Ishikawa (cell line): Measurements from ENCODE around the gene DPP8.

Experiments used
- CEBPB ChIP-seq: IDR thresholded peaks from 2 replicates; pipeline ENCODE4 v1.6.1; 2012
- CREB1 ChIP-seq: IDR thresholded peaks from 2 replicates; pipeline ENCODE4 v1.6.1; 2012; ENCODE audit warnings: low read depth
- EGR1 ChIP-seq: IDR thresholded peaks from 2 replicates; pipeline ENCODE4 v1.6.1; 2012
- EP300 ChIP-seq: IDR thresholded peaks from 2 replicates; pipeline ENCODE4 v1.6.1; 2012; ENCODE audit warnings: borderline replicate concordance
- FOXM1 ChIP-seq: IDR thresholded peaks from 2 replicates; pipeline ENCODE4 v1.6.1; 2012; ENCODE audit warnings: low read depth, borderline replicate concordance
- MAX ChIP-seq: IDR thresholded peaks from 2 replicates; pipeline ENCODE4 v1.6.1; 2012
- NFIC ChIP-seq: IDR thresholded peaks from 2 replicates; pipeline ENCODE4 v1.6.1; 2012
- RAD21 ChIP-seq: IDR thresholded peaks from 2 replicates; pipeline ENCODE4 v1.6.1; 2012; ENCODE audit warnings: low read depth
- TAF1 ChIP-seq: IDR thresholded peaks from 2 replicates; pipeline ENCODE4 v1.6.1; 2012; ENCODE audit warnings: low read depth, mild to moderate bottlenecking
- TCF12 ChIP-seq: IDR thresholded peaks from 2 replicates; pipeline ENCODE4 v1.6.1; 2012; ENCODE audit warnings: low read depth
- TEAD4 ChIP-seq: IDR thresholded peaks from 2 replicates; pipeline ENCODE4 v1.6.1; 2012
- USF1 ChIP-seq: IDR thresholded peaks from 2 replicates; pipeline ENCODE4 v1.6.1; 2012
- YY1 ChIP-seq: IDR thresholded peaks from 2 replicates; pipeline ENCODE4 v1.6.1; 2012; ENCODE audit warnings: low read depth
- ZBTB7A ChIP-seq: IDR thresholded peaks from 2 replicates; pipeline ENCODE4 v1.6.1; 2012; ENCODE audit warnings: low read depth
- TF ChIP-seq, protein P1 (sequence below): IDR thresholded peaks from 2 replicates; pipeline ENCODE4 v1.6.1; 2012; ENCODE audit warnings: low read depth, mild to moderate bottlenecking

Gene DPP8

DNA sequence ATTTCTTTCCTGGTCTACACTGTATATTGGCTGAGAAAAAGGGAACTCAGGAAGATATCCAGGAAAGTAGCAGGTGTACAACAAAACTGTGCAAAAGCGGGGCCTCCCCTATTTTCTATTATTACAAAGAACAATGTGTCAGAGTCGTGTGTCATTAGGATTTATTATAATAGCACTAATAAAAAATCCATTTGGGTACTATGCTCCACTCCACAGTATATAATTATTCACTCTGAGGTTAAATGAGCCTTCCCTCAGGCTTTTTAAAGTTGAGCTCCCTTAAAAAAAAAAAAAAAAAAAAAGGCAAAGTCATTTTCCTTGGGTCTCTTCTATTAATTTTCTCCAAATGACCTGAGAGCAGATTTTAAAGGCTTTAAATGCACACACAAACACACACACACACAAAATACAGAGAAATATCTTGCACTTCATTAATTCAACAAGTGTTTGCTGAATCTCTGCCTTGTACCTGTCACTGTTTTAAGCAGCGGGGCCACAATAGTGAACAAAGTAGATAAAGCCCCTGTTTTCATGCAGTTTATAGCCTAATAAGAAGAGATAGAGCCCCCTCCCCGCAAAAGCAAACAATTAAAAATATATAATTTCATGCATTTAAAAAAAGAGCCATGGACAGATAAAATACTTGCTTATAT lies 1.3 kb upstream of the DPP8 start:
- TF ChIP-seq FOXM1 (no peak), TAF1 (no peak), TEAD4 (no peak), MAX (no peak), NFIC (no peak), EGR1 (no peak), CEBPB (no peak), YY1 (no peak), USF1 (no peak), CREB1 (no peak), EP300 (no peak), RAD21 (no peak), TCF12 (no peak), ZBTB7A (no peak)
- TF ChIP-seq, protein P1, sequence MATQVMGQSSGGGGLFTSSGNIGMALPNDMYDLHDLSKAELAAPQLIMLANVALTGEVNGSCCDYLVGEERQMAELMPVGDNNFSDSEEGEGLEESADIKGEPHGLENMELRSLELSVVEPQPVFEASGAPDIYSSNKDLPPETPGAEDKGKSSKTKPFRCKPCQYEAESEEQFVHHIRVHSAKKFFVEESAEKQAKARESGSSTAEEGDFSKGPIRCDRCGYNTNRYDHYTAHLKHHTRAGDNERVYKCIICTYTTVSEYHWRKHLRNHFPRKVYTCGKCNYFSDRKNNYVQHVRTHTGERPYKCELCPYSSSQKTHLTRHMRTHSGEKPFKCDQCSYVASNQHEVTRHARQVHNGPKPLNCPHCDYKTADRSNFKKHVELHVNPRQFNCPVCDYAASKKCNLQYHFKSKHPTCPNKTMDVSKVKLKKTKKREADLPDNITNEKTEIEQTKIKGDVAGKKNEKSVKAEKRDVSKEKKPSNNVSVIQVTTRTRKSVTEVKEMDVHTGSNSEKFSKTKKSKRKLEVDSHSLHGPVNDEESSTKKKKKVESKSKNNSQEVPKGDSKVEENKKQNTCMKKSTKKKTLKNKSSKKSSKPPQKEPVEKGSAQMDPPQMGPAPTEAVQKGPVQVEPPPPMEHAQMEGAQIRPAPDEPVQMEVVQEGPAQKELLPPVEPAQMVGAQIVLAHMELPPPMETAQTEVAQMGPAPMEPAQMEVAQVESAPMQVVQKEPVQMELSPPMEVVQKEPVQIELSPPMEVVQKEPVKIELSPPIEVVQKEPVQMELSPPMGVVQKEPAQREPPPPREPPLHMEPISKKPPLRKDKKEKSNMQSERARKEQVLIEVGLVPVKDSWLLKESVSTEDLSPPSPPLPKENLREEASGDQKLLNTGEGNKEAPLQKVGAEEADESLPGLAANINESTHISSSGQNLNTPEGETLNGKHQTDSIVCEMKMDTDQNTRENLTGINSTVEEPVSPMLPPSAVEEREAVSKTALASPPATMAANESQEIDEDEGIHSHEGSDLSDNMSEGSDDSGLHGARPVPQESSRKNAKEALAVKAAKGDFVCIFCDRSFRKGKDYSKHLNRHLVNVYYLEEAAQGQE = no peak

- TF ChIP-seq NFIC = no peak
- TF ChIP-seq MAX = no peak
- no peak for TF ChIP-seq CREB1
- no peak for TF ChIP-seq YY1
- no peak for TF ChIP-seq USF1
- TF ChIP-seq RAD21 = no peak
- TF ChIP-seq, protein P1 = no peak
- no peak for TF ChIP-seq ZBTB7A
Measured at GRCh38 chr15:65517866-65518207, 348 bp upstream of the DPP8 start.

- no peak for TF ChIP-seq RAD21
- no peak for TF ChIP-seq USF1
- no peak for TF ChIP-seq EGR1
- TF ChIP-seq, protein P1 = no peak
- no peak for TF ChIP-seq MAX
- no peak for TF ChIP-seq EP300
- TF ChIP-seq TCF12 = no peak
- TF ChIP-seq YY1 = no peak
- no peak for TF ChIP-seq ZBTB7A
- no peak for TF ChIP-seq FOXM1
- no peak for TF ChIP-seq CREB1
- TF ChIP-seq TAF1 = no peak
- no peak for TF ChIP-seq NFIC
- TF ChIP-seq TEAD4 = no peak
- no peak for TF ChIP-seq CEBPB
Measured at GRCh38 chr15:65512807-65513416, 4.6 kb downstream of the DPP8 start.
